EH (cell line): ENCODE results near the gene MAG.

ENCODE experiments used
- DNase-seq: peaks from one replicate; pipeline ENCODE4 v3.0.0-alpha.2; 2015; ENCODE audit warnings: low read depth

MAG gene

DNA sequence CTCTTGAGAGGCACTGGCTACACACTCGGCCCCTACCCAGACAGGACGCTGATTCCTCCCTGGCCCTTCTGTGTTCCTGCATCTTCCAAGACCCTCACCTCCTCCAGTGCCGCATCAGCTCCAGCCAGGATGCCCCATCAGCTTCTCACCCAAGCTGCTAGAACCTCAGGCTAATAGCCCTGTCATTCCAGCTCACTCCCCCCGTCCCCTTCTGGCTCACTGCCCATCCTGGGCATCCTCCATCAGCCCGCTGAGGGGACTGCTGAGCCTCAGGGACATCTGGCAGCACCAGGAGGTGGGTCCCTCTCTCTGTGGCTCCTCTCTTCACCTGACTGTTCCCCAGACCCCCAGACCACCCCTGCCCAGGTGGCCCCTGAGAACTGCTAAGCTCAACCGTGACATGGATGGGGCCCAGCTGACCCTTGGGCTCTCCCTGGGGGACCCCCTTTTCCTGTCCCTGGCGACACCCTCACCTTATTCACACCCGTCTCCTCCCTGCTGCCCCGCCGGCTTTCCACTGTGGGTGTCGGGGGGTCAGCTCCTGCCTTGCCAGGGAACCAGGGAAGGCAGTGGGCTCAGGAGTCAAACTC is 71.1 kb downstream of the MAG start:
- DNase-seq = no peak
